ENCODE measurements around the gene WDR33. TPM values are rescaled to one million over a fixed set of nuclear protein-coding genes. Genes with fewer than 3 reads are reported as not detected.

Gene WDR33
- total and polyA plus RNA-seq, 2 donors (not counting 3 experiments of a cell fraction or from before 2014, with no cell fraction given): 16.4 to 52.5 TPM

DNA sequence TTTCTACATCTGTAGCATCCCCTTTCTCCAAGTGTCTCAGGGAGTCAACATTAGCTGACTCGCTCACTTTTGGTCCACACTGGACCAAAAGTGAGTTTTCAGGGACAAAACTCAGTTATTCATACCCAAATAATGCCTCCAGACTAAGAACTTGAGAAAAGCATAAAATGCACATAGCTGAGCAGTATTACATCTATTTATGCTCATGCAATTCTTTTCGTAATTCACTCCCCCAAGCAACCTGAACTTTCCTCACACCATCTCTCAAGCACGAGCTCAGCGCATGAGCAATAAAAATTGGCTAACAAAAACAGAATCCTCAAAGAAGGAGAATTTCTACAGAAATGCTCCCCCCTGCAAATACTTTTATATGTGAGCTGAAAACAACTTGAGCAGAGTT lies 92.7 kb downstream of the WDR33 start:
- no peaks in the 10 kb centered on the region for H3K27me3 ChIP-seq (ENCODE audit: control insufficient read depth in 2 of 2, insufficient read depth in 2 of 2, low read length in 2 of 2)
- peaks cover 16 to 25% of the 10 kb centered on the region in 2 experiments for H3K36me3 ChIP-seq (ENCODE audit: control insufficient read depth in 2 of 2, extremely low read depth in 1 of 2, insufficient read depth in 2 of 2, low read length in 2 of 2)
- CTCF ChIA-PET: interaction anchor here (2.7 kb wide), 1 partner anchor 127 kb away, joined by 9 read pairs; no protein-coding TSS in a partner anchor
- H2AFZ ChIP-seq (ENCODE audit: low read depth, low read length): no peak overlapping the region
- no peak for TF ChIP-seq EZH2 (IDR thresholded peaks at IDR 0.05; ENCODE audit: borderline replicate concordance, low read depth, low read length, severe bottlenecking)
- no peak for TF ChIP-seq POLR2A (IDR thresholded peaks at IDR 0.05; ENCODE audit: low read depth, low read length)
- no peak for TF ChIP-seq FOS (IDR thresholded peaks at IDR 0.05; ENCODE audit: borderline replicate concordance, insufficient read depth, low read length)
- TF ChIP-seq GATA2 (IDR thresholded peaks at IDR 0.05; ENCODE audit: insufficient read depth, insufficient read length, low read depth, low read length): no peak
- TF ChIP-seq JUN (IDR thresholded peaks at IDR 0.05; ENCODE audit: borderline replicate concordance, insufficient read depth, insufficient read length, low read depth): no peak
- TF ChIP-seq MYC (IDR thresholded peaks at IDR 0.05; ENCODE audit: low read depth, low read length): no peak
- no peak for TF ChIP-seq POLR2AphosphoS5 (IDR thresholded peaks at IDR 0.05; ENCODE audit: insufficient read depth, low read depth, low read length)
- TF ChIP-seq, protein P1, sequence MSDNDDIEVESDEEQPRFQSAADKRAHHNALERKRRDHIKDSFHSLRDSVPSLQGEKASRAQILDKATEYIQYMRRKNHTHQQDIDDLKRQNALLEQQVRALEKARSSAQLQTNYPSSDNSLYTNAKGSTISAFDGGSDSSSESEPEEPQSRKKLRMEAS (IDR thresholded peaks at IDR 0.05; ENCODE audit: insufficient read depth, insufficient read length): no peak
- TF ChIP-seq, protein P2, sequence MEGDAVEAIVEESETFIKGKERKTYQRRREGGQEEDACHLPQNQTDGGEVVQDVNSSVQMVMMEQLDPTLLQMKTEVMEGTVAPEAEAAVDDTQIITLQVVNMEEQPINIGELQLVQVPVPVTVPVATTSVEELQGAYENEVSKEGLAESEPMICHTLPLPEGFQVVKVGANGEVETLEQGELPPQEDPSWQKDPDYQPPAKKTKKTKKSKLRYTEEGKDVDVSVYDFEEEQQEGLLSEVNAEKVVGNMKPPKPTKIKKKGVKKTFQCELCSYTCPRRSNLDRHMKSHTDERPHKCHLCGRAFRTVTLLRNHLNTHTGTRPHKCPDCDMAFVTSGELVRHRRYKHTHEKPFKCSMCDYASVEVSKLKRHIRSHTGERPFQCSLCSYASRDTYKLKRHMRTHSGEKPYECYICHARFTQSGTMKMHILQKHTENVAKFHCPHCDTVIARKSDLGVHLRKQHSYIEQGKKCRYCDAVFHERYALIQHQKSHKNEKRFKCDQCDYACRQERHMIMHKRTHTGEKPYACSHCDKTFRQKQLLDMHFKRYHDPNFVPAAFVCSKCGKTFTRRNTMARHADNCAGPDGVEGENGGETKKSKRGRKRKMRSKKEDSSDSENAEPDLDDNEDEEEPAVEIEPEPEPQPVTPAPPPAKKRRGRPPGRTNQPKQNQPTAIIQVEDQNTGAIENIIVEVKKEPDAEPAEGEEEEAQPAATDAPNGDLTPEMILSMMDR (IDR thresholded peaks at IDR 0.05; ENCODE audit: extremely low read depth in 1 of 2, insufficient read depth in 1 of 2, low read depth in 1 of 2, low read length in 2 of 2): no peak
- H3K9me3 ChIP-seq (replicated peaks; ENCODE audit: control insufficient read depth, insufficient read depth, low read length): no peaks in the 10 kb centered on the region
- H3K4me3 ChIP-seq (replicated peaks in 1 of 3; ENCODE audit: insufficient read depth in 1 of 3, low read depth in 1 of 3, low read length in 3 of 3): no peak overlapping the region
- no peaks in the 10 kb centered on the region for H3K9me1 ChIP-seq (replicated peaks; ENCODE audit: control insufficient read depth, extremely low read depth, insufficient read depth, low read length)
- no peak overlapping the region for H3K27ac ChIP-seq (ENCODE audit: insufficient read depth, low read depth, low read length)
- POLR2A ChIA-PET: no interaction called here
- no peaks in the 10 kb centered on the region for H3K79me2 ChIP-seq (ENCODE audit: control insufficient read depth, insufficient read depth, low read length)
- intact Hi-C loops (cut with micrococcal nuclease) (no loop called here), dilution Hi-C loops (cut with MboI; ENCODE audit: extremely low pct_ligation_motif_present, low sequenced_read_pairs) (no loop called here)
- no peak overlapping the region for H3K9ac ChIP-seq (replicated peaks; ENCODE audit: extremely low read depth, insufficient read depth, low read length)
- no peaks in the 10 kb centered on the region for H4K20me1 ChIP-seq (replicated peaks; ENCODE audit: control insufficient read depth, extremely low read depth, insufficient read depth, low read length)
- H3K4me2 ChIP-seq (ENCODE audit: insufficient read depth, low read length): no peak overlapping the region
- BruUV-seq (replicated peaks): no TSS peak
- DNase-seq (ENCODE audit: low read depth, low spot score): no peak
- no peaks in the 10 kb centered on the region for H3K4me1 ChIP-seq (ENCODE audit: control insufficient read depth, extremely low read depth, insufficient read depth, low read length)
- FAIRE-seq: no peak

Data from endothelial cell of umbilical vein (primary cell).